Measurements from ENCODE around the gene RAB3B.
A peak's percentile ranks its signal among the peaks of the same experiment; 100 is the strongest.

Gene RAB3B

DNA sequence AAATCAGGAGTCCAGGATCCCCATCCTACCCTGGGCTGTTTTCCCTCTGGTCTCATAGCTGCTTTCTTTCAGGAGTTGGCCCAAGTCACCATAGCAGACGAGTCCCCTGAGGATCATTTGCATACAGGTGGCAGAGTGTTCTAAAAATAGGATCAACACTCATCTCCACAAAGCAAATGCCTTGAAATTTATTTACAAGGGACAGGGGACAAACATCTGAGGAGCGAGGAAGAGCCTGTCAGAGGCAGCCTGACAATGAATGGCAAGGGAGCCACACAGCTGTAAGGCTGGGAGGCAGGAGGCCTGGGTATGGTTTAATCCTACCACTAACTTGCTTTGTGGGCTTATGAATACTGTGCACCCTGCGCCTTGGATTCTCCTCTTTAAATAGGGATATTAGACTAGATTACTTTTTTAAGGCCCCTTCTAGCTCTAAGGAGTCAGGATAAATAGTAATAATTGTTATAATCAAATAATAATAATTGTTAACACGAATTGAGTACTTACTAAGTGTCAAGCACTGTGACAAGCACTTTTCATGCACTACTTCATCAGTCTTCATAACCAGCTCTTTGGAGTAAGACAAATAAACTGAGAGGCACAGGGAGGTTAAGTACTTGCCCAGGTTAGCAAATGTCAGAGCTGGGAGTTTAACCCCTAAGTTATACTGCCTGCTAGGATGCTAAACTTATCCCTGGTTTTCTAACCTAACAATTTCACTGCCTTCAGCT is 34.5 kb downstream of the RAB3B start:
- DNase-seq = no peak

DNA sequence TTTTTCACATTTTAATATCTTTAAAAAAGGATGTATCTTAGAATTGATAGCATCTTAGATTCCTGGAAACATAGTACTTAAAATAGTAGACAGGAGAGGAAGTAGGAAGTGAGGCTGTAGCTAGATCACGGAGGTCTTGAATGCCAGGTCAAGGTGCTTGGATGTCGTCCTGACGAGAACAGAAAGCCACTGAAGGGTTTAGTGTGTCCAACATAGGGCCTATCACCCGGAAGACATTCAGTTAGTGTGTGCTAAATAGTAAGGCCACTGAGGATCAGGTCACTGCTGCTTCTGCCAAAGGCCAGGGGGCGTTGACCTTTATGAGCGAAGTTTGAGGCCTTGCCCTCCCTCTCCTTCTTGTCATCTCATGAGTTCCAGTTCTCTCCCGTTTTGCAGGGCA is 35.7 kb downstream of the RAB3B start:
- no peak for DNase-seq

GRCh38 chr1:51953079-51953478 is 37.4 kb downstream of the RAB3B start:
- no peak for DNase-seq

DNA sequence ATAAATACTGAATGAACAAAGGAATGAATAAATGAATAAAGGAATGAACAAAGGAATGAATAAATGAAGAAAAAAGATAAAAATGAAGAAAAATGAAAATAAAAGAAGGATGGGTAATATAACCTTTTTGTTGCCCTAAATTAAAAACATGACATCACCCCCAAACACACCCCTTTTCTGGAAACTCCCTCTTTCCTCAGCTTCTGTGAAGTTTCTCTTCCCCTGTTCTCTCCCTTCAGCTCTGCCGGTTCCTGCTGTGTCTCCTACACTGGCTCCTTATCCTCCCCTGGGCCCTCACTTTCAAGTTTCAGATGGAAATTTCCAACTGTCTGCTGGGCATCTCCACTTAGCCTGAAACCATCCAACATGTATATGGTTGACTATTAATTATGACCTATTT is 37.9 kb downstream of the RAB3B start:
- DNase-seq = no peak

DNA sequence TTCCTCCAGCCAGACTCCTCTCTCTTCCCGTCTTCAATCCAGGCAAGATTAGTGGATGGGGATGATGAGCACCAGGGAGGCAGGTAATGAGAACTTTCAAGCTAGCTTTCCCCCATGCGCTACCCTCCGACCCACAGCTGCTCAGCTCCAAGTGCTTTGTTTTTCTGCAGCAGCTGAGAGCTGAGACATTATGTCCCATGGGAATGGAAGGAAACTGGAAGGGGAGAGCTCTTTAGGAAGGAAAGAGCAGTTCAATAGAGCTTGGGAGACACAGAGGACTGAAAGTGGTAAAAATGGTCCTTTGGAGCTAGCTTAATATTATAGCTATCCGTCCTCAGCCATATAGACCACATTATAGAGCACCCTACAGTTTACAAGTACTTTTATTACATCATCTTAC is 39.8 kb downstream of the RAB3B start:
- no peak for DNase-seq

- DNase-seq = no peak
Observed at GRCh38 chr1:51949014-51949702, 41.3 kb downstream of the RAB3B start.

DNA sequence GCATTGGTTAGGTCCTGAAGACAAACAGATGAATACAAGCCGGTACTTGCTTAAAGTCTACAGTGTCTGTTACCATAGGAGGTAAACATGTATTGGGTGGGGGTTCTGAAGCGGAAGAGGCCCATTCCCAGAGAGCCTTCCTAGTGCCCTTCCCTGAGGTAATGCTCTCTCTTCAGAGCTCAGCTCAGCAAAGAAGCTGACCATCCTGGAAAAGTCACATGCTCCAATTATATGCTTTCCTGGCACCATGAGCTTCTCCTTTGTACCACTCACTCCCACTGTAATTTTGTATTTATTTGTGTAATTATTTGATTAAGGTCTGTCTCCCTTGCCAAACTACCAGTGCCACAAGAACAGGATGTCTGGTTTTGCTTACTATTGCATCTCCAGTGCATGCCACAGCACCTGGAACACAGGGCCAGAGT is 42.0 kb downstream of the RAB3B start:
- DNase-seq = no peak

DNA sequence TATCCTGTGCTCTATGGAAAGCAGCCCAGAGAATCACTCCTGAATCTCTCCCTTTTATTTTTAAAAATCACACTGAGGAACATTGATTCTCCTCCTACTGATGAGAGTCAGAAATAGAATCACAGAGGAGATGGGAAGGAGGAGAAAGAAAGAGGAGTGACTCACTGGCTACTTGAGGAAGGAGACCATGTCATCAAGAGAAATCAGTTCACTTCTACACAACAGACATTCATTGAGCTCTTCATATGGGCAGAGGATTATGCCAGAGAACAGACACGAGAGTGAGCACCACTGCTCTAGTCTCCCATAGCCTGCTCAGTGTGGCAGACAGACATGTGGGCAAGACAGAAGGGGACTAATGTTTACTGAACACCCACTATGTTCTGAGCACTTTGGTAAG is 44.2 kb downstream of the RAB3B start:
- no peak for DNase-seq

- DNase-seq = no peak
Observed at GRCh38 chr1:51945591-51945990, 44.9 kb downstream of the RAB3B start.

DNA sequence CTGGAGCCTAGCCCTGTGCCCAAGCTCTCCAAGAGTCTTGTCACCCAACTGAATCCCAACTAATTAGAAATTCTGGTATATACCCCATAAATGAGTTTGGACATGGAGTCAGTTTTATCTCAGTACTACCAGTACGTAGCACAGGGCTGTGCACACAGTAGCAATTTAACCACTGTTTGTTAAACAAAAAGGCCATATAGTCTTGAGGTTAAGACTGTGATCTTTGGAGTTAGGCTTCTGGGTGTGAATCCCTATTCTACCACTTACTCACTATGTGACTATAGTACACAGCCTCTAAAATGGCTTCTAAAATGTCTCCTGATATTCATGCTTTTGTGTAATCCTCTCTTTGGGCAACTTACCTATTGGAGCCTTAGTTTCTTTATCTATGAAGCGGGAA is 48.2 kb downstream of the RAB3B start:
- DNase-seq = no peak

- DNase-seq = no peak
Observed at GRCh38 chr1:51941528-51941927, 49.0 kb downstream of the RAB3B start.

GRCh38 chr1:51937112-51937511 is 53.4 kb downstream of the RAB3B start:
- DNase-seq = no peak

- no peak for DNase-seq
Observed at GRCh38 chr1:51936531-51936930, 54.0 kb downstream of the RAB3B start.

GRCh38 chr1:51933344-51933743 is 57.2 kb downstream of the RAB3B start:
- DNase-seq = no peak

DNA sequence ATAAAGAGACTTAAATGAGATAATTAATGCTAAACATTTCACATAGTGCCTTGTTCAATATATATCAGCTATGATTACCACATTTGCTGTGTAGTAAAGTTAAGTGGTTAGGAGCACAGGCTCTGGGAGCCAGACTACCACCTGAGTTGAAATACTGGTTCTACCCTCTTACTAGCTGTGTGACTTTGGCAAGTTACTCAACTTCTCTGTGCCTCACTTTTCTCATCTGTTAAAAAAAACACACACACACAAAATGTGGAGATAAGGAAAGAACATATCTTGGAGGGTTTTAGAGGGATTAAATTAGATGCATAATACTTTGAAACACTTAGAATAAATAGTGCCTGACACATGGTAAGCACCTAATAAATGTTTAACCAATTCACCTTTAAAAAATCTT is 60.2 kb downstream of the RAB3B start:
- DNase-seq = no peak

GRCh38 chr1:51928896-51929295 is 61.6 kb downstream of the RAB3B start:
- DNase-seq = no peak

GRCh38 chr1:51927029-51927428 is 63.5 kb downstream of the RAB3B start:
- no peak for DNase-seq

DNA sequence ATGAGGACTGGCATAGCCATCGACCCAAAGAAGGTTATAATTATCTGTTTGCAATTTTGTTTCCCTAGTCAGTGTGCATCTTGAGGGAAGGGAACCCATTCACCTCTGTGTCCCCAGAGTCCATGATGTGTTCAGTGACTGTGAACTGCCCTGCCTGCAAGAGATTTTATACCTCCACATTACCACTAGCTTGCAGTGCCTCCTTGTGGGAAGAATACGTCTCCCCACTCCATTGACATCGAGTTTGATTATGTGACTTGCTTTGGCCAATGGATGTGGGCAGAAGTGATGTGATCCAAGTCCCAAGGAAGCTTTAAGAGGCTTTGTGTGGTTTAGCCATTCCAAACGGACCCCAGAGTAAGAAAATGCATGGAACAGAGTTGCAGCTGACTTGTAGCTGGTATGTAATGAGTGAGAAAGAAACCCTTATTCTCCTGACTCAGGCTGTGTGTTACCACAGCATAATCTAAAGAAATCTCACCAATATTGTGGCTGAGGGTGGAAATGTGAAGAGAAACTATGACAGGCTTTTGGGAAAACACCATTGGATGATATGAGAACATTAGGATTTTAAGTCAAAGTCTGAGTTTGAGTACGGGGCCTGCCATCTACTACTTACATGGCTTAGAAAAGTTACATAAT is 64.2 kb downstream of the RAB3B start:
- peak in 1 of 2 experiments; percentile 4 for DNase-seq

GRCh38 chr1:51924455-51924854 is 66.0 kb downstream of the RAB3B start:
- peak; percentile 43 to 48 for DNase-seq

GRCh38 chr1:51922040-51922439 is 68.5 kb downstream of the RAB3B start:
- no peak for DNase-seq

DNA sequence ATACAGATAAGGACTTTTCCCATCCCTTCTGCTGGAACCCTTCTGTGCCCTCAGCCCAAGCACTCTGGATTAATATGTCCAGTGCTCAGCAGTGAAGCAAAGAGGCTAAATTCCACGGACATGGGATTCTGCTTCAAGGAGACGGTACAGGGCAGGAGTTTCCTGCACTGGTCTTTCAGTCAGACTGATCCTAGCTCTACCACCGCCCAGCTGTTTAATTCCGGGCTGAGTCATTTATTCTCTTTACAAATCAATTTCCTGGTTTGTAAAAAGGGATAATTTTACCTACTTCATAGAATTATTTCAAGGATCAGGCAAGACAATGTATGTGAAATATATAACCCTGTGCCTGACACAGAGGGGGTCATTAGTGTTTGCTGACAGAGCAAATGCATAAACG is 70.4 kb downstream of the RAB3B start:
- no peak for DNase-seq

DNA sequence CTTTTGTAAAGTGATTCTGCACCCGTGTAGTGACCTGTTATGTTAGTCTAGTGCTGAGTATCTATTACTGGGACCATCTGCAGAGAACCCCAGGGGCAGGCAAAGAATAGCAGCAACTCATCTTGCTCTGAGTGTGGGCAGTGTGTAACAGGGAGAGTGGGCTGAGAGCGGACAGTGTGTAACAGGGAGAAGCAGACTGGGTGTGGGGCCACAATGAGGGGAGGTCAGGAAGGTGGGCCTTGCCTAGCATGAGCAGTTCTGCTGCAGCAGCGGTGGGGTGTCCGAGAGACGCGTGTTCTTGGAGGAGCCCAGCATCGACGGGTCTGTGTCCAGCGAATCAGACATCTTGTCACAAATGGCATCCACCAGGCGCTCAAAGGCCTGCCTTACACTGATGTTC is 70.8 kb downstream of the RAB3B start:
- DNase-seq = no peak

DNA sequence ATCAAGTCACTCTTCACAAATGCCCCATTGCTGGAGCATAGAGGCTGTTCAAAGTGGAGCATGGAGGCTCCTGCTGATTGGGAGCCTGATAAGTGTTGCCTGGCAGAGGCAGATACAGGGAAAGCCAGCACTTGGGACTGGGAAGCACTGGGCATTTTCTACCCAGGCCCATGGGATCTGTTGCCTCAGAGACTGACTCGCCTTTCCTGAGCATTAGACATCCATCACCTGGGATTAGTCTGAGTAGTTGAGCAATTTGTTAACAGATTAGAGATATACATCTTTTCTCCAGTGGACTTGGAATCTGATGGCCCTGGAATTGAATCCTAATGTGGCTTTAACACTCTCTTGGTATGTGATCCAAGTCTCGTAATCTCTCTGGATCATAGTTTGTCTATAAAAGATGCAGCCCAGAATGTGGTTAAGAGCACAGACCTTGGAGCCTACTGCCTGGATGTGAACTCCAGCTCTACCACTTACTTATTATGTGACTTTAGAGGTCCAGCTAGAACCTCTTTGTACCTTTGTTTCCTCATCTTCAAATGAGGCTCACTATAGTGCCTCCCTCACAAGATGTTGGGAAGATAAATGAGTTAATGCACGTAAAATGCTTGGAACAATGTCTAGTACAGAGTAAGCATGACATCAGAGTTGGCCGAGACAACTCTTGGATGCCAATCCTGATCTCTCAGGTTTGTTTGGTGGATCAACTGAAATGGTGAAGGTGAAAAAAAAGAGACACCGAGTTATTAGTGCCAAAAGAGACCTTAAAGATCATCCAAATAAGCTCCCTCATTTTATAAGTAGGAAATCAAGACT is 73.7 kb downstream of the RAB3B start:
- no peak for DNase-seq

All from activated CD4-positive, alpha-beta T cell treated with anti-CD3 and anti-CD28 coated beads, Interleukin-2, amount 50 U/mL, for 48 hours (primary cell).